Stimulated activated CD8-positive, alpha-beta memory T cell treated with anti-CD3 and anti-CD28 coated beads, Interleukin-12 subunit alpha, Interleukin-12 subunit beta, amount 100 ng/mL, for 1 hour (primary cell): ENCODE data around the gene DCAF16.
"Not testable (repeated sequence)": the region's sequence is repeated elsewhere in the genome, so short reads cannot be mapped to it uniquely, and the experiment has no call there.

Experiments used
- DNase-seq: peaks from one replicate; pipeline ENCODE4 v3.0.0-alpha.2; 2020; ENCODE audit warnings: low read depth

The DCAF16 gene

DNA sequence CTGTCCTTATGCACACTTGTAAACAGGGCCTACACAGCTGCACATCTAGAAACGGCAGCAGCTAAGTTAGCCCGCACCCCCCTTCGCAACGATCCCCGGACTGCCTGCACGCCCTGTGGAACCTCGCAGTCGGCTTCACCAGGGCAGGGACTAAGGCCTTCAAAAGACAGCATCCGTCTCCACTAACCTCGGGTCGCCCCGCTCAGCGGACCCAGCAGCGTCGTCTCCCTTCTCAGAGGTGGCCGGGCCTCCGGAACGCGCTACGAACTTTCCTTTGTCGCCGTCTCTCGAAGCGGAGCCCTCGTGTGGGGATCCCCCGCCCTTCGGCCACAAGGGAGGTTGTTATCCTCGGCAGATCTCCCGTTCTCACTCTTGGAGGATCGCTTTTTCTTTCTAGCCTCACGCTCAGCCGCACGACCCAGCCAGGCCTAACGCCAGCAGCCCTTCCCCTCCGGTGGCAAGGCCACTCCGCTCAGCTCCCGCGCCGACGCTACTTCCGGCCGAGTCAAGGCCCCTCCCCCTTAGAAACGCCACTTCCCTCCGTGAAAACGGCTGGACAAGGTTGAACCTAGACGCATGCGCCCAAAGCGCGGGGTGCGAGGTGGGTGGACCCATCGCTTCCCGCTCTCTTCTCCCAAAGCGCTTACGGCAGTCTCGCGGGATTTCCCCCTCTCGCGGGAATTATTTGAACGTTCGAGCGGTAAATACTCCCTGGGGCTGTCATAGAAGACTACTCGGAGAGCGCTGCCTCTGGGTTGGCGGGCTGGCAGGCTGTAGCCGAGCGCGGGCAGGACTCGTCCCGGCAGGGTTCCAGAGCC is at the start of gene DCAF16, which contains the start of gene NCAPG:
DCAF16 (minus strand) TSS at position 498 of the 818 bp plus-strand sequence. CDS start 6,616 bp downstream, outside the sequence.
NCAPG (plus strand) TSS at position 720 of the 818 bp plus-strand sequence. CDS start 99 bp downstream, outside the sequence.
- DNase-seq, result peak; percentile 99

DNA sequence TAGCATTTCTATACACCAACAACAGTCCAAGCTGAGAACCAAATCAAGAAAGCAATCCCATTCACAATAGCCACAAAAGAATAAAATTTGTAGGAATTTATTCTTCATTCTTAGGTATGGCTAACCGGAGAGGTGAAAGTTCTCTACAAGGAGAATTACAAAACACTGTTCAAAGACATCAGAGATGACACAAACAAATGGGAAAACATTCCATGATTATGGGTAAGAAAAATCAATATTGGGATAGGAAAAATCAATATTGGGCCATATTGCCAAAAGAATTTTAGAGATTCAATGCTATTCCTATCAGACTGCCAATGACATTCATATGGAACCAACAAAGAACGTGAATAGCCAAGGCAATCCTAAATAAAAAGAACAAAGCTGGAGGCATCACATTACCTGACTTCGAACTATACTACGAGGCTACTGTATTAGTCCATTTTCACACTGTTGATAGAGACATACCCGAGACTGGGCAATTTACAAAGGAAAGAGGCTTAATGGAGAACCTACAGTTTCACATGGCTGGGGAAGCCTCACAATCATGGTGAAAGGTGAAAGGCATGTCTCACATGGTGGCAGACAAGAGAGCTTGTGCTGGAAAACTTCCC is 49.3 kb upstream of the DCAF16 start:
- no peak for DNase-seq

DNA sequence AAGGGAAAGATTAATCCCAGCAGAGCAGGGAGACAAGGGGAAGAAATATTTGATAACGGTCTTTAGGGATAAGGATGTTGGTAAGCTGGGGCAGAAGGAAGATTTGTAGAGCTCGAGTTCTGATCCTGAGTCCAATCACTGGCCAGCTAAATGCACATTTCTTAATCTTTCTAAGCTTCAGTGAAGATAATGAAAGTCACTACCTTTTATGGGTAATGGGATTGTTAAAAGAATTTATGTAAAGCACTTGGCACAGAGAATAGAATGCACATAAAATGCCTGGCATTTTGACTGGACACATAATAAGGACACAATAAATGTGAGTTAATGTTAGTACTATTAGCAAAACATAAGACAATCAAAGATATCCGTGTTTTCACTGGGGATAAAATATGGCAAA is 43.5 kb upstream of the DCAF16 start:
- DNase-seq, result no peak

DNA sequence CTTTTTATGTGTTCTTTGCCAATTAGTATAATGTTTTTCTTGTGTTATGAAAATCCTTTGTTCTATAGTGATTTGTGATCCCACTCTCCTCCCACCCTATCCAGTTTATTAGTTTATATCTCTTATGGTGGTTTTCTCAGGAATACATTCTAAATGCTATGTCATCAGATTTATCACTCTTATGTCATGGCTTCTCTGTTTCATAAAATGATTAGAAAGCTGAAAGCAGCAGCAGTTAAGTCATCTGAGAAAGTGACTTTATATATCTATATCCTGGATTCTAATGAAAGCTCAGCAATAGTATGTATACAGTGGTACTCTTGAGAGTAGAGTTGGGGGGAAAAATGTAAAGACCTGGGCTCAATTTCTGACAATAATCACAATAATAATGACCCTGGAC is 41.4 kb upstream of the DCAF16 start:
- no peak for DNase-seq

DNA sequence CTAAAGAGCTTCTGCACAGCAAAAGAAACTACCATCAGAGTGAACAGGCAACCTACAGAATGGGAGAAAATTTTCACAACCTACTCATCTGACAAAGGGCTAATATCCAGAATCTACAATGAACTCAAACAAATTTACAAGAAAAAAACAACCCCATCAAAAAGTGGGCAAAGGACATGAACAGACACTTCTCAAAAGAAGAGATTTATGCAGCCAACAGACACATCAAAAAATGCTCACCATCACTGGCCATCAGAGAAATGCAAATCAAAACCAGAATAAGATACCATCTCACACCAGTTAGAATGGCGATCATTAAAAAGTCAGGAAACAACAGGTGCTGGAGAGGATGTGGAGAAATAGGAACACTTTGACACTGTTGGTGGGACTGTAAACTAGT is 39.7 kb upstream of the DCAF16 start:
- not testable (repeated sequence) for DNase-seq

DNA sequence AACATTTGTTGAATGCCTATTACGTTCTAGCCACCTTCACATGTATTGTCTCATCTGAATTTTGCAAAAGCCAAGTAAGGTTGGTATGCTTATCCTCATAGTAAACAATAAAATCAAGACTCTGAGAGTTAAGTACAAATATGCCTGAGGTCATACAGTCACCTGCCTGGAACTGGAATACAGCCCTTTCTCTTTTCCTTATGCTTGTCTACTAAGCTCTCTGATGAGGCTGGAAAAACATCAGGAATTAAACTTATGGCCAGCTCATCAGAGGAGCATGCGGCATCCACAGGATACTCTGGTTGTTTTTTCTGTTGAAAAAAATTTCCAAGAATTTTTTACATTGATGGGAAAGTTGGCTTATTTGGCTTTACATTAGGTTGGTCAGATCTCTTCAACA is 35.7 kb upstream of the DCAF16 start:
- no peak for DNase-seq

DNA sequence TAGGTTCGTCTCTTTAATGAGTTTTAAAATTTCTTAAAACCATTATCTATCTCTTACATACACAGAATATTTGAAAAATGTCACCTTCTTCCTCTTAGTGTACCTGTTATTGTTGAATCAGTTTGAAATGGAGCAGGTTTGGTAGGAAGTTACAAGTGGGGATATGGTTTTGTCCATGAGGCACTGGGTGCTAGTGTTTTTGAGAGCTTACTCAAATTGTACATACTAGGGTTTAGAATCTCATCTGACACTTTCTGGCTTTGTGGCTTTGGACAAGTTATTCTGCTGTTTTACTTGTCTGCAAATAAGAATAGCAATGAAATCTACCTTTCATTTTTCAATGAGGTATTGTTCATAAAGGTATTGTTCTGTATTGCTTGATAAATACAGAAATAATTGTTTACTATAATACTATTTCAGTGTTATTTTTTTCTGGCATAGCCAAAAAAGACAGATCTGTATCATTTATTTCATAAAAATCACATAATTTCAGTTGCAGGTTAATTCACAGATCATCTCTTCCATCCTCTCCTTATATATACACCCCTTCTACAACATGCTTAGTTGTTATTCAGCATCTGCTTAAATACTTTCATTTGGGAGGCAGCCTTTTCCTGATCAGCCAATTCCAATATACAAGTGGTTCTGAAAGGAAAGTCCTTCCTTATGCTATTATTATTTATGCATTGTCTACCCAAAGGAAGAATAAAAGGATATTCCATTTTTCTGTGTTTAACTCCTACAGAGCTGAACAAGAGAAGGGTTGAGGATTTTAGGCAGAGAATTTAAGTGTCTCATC is 13.5 kb upstream of the DCAF16 start:
- DNase-seq, result no peak

DNA sequence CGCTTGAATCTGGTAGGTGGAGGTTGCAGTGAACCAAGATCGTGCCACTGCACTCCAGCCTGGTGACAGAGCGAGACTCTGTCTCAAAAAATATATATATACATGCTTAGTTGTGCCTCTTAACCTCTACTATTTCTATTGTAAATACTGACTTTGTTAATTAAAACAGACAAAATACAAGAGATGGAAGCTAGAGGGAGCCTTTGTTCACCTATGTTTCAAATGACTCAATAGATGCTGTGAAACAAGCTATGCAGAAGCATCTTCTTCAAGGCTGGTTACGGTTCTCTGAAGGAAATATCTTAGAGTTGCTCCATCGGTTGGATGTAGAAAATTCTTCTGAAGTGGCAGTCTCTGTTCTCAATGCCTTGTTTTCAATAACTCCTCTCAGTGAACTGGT is 6.5 kb upstream of the DCAF16 start:
- no peak for DNase-seq

DNA sequence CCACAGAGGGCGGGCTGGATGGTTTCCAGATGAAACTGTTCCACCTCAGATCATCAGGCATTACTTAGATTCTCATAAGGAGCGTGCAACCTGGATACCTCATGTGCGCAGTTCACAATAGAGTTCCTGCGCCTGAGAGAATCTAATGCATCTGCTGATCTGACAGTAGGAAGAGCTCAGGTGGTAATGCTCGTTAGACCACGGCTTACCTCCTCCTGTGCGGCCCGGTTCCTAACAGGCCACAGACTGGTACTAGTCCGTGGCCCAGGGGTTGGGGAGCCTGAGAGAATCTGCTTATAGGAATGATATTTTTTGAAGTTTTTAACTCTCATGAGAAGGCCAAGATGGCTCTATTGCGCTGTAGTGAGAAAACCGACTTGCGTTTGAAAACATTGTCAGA is 5.6 kb upstream of the DCAF16 start:
- DNase-seq, result no peak

DNA sequence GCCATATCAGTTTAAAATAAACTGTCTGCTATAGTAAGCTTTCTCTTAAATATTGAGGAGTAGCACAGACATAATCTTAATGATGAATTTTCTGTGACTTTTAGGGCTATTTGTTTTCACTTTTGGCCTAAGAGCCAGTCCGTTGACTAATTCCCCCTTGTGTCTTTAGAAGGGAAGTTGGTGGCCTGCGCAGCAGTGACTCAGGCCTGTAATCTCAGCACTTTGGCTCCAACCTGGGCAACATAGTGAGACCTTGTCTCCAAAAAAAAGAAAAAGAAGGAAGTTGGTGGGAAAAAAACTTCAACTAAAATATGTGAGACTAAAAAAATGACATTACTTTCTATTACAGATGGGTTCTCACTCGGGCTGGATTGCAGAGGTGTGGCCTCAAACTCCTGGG is 3.6 kb upstream of the DCAF16 start:
- no peak for DNase-seq

DNA sequence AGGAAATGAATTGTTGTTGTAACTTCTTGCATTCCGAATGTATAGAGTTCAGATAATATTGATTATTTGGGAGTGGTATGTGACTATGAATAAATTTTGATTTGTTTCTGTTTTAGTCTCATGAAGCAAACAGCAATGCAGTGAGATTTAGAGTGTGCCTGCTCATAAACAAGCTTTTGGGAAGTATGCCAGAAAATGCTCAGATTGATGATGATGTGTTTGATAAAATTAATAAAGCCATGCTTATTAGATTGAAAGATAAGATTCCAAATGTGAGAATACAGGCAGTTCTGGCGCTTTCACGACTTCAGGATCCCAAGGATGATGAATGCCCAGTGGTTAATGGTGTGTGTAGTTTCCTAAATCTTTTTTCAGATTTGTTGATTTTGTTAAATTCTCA is 2.2 kb upstream of the DCAF16 start:
- no peak for DNase-seq

DNA sequence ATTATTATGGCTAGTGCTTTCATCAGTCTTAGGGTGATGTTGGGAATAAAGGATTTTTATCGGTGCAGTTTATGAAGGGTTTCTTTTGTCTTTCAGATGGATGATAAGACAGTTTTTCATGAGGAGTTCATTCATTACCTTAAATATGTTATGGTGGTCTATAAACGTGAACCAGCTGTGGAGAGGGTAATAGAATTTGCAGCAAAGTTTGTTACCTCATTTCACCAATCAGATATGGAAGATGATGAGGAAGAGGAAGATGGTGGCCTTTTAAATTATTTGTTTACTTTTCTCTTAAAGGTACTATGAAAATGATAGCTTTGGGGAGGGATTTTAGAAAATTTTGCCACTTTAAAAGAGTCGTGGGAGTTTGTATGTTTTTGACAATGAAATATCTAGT is 1.6 kb upstream of the DCAF16 start:
- DNase-seq, result no peak

DNA sequence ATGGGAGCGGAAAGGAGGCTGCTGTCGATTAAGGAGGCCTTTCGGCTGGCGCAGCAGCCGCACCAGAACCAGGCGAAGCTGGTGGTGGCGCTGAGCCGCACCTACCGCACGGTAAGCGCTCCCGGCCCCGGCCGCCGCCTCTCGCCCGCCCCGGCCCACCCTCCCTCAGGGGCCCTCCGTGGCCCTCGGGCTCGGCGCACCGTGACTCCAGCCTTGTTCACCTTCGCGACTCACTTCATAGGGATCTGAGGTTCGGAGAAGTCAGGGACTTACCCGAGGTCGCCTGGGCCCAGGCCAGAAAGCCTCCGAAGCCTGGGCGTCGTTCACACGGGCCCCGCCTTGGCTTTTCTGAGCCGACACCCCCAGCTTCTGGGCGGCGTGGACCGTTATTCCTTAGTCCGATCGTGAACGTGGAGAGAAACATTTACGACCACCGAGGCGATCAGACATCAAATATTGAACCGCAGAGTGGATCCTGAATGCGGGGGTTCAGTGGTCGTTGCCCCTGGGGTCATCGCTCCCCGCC is 584 bp upstream of the DCAF16 start:
- no peak for DNase-seq

DNA sequence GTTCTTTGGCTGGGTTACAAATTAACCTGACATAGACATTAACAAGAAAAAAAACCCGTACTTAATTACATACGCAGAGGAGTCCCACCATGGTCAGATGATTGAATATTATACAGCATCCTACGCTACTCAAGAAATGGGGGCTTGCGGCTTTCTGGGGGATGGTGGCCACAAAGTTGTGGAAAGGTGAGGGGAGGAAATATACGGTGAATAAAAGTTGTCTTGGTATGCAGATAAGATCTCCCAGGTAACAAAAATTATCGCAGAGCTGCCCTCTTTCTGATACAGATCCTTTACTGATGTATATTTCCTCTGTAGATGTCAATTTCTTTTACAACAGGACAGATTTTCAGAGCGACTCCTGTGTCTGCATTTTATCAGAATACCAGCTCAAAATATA is 890 bp downstream of the DCAF16 start:
- DNase-seq, result no peak

DNA sequence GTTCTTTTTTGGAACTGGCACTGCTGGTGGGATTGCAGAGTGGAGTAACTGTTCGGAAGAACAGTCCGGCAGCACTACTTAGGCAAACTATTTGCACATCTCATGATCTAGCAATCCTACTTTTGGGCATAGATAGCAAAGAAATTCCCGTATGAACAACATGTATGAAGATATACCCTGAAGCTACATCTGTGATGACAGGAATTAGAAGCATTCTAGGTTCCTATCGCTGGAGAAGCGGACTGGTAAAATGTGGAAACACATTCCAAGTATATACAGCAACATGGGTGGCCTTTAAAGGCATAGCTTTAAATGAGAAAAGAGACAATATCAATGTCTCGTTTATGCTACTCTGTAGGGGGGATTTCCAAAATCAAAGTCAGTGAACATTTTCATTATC is 3.1 kb downstream of the DCAF16 start:
- no peak for DNase-seq

DNA sequence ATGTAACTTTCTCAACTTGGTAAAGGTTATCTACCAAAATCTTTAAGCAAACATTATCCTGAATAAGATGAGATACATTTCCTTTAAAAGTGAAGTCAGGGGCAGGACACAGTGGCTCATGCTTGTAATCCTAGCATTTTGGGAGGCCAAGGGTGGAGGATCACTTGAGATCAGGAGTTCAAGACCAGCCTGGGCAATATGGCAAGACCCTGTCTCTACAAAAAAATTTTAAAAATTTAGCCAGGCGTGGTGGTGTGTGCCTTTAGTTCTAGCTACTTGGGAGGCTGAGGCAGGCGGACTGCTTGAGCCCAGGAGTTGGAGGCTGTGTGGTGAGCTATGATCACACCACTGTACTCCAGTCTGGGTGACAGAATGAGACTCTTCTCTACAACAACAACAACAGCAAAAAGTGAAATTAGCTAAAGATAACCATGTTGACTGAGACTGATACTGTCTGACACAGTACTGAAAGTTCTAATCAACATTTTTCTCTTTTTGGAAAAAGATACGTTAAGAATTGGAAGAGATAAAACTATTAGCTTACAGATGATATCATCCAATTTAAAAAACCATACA is 4.9 kb downstream of the DCAF16 start:
- DNase-seq, result no peak

DNA sequence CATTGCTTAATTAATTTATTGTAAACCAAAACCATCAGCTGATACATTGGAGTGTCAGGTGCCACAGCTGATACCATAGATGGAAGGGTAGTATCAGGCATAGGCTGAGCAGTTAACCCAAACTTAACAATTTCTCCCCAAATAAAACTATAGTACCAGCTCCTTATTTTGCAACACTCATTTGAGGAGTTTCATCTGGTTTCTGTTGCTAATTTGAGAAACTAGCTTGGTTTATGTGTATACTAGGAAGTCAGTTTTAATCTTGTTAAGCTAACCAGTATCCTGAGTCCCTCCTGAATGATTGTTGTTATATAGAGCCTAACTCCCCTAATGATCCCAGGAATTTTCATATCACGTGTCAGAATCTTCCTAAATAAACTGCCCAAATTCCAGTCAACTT is 12.7 kb downstream of the DCAF16 start:
- DNase-seq, result no peak

DNA sequence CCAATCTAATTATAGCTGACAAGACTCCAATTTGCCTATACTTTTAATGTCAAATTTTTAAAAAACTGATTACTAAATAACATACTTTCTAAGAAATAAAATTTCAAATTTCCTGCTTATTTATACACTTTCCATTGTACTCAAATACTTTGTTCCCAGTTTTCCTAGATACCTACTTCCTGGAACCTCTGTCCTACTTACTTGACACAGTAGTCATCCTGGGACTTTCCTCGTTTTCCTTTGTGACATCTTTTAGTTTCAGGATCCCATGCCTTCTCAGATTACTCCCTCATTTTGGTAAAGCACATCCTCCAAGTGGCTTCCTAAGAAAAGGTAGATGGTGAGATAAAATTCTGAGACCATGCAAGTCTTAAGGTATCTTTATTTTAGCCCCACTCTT is 15.8 kb downstream of the DCAF16 start:
- no peak for DNase-seq

DNA sequence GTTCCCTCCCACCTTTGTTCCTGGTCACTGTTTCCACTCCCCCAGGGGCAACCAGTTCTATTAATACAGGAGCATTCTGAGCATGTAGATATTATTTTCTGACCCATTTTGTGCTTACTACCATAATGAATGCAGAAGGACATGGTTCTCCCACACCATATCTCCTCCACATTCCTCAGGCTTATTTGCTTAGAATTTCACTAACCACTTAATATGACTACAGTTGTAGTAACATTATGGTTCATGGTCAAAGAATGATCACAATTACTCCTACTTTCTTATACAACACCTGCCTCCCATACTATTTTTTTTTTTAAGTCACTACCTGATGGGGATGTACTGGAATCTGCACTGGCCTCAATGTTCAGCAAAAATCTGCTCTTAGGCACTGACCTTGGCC is 21.6 kb downstream of the DCAF16 start:
- no peak for DNase-seq

DNA sequence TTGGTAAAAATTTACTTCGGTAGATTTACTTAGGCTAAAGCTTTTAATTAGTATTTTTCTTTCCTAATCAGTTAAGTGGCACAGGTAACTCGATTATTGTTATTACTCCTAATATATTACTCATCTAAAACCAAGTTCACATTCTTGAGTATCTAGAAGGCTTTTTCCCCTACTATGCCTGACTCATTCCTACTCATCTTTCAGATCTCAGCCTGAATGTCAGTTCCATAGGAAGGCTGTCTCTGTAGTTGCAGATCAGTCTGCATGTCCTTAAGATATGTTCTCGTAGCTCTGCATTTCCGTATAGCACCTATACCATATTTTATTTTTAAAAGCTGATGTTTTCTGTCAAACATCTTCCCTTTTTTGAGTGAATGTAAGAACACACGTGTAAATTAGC is 23.2 kb downstream of the DCAF16 start:
- no peak for DNase-seq

DNA sequence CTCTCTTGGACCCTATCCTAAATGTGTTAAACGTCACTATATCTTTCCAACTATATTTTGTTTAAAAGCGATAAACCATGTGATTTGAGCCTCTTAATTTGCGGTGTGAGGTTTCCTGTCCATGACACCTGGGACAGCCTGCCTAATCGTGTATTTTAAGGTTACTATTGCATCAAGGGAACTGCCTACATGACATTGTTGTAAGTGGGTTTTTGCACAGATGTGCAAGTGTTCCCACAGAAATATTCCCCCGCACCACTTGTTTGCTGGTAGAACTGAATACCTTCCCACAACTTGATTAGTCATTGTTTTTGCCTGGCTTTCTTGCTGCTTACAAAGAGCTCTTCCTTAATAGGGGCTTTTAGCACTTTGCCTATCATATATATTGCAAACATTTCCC is 24.0 kb downstream of the DCAF16 start:
- DNase-seq, result no peak

DNA sequence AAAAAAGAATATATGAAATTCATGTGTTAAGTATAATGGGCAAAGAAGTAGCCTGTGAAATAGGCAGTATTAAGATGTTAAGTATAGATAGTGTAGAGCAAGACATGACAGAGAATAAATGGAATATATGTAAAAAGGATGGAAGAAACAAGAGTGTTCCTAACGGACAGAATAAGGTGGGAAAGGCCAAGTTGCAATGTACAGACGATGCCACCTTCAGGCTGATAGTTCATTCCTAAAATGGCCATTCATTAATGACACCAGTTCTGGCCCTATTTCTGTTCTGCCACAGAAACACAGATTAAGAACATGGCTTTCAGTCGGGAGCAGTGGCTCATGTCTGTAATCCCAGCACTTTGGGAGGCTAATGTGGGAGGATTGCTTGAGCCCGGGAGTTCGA is 24.7 kb downstream of the DCAF16 start:
- DNase-seq, result no peak
